ENCODE results near the gene MAGEA9B. TPM values are rescaled to one million over a fixed set of nuclear protein-coding genes. Genes with fewer than 3 reads are reported as not detected.
A peak's percentile ranks its signal among the peaks of the same experiment; 100 is the strongest.
"Not testable (repeated sequence)": the region's sequence is repeated elsewhere in the genome, so short reads cannot be mapped to it uniquely, and the experiment has no call there.

Gene MAGEA9B
- total and polyA plus RNA-seq, 4 donors: not detected

DNA sequence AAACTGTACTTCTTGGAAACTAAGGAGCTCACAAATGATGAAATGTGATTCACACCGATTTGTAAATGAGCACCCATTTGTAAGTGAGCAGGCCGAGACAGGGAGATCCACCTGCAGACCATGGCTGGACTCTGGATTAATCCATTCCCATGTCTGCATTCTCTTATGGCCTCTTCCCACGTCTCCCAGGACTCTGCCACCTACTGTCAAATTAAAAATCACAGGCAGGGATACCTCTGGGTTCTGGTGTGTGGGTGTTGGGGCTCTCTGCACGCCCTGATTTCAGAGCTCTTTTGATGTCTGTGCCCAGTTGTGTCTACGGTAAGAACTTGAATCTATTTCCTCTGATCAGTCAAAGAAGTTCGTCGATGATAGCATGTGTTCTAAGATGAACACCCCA lies 3.7 kb upstream of the MAGEA9B start:
- H3K27ac ChIP-seq (ENCODE audit: low read depth in 1 of 2, low read length in 2 of 2); H3K9me3 ChIP-seq (ENCODE audit: control insufficient read depth, low read length); ATAC-seq (ENCODE audit: low FRiP score); DNase-seq; H3K4me3 ChIP-seq (ENCODE audit: low read length in 2 of 2); H3K4me1 ChIP-seq (ENCODE audit: control insufficient read depth in 1 of 2, insufficient read depth in 2 of 2, low read length in 2 of 2); intact Hi-C loops (cut with DNase I); H3K36me3 ChIP-seq (ENCODE audit: control insufficient read depth in 1 of 2, insufficient read depth in 2 of 2, low read length in 1 of 2); H3K27me3 ChIP-seq (ENCODE audit: control insufficient read depth in 1 of 2, insufficient read depth in 2 of 2, low read length in 1 of 2): not testable (repeated sequence)
- WGBS, 2 donors: no CpG with 5 or more reads among the region's 7 CpGs

DNA sequence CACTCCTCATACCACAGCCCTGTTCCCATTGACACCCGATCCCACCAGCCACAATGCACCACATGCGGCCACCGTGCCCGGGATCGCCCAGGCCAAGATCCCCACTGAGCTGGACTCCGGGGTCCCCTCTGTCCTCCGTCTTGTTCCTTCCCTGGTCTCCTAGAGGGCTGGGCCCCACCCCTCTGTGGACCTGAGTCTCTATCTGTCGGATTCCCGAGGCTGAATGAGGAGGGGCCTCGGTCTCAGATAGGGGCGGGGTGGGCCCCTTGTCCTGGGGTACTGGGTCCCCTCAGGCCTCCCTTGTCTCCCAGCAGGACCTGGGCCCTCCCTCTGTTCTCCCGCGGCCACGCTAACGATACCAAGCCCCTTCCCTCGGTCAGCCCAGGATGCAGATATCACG lies 1.6 kb downstream of the MAGEA9B start:
- H3K27me3 ChIP-seq (ENCODE audit: control insufficient read depth in 1 of 2, insufficient read depth in 2 of 2, low read length in 1 of 2); intact Hi-C loops (cut with DNase I); H3K4me3 ChIP-seq (ENCODE audit: low read length in 2 of 2); H3K9me3 ChIP-seq (ENCODE audit: control insufficient read depth, low read length); ATAC-seq (ENCODE audit: low FRiP score); DNase-seq; H3K4me1 ChIP-seq (ENCODE audit: control insufficient read depth in 1 of 2, insufficient read depth in 2 of 2, low read length in 2 of 2); H3K27ac ChIP-seq (ENCODE audit: low read depth in 1 of 2, low read length in 2 of 2); H3K36me3 ChIP-seq (ENCODE audit: control insufficient read depth in 1 of 2, insufficient read depth in 2 of 2, low read length in 1 of 2): not testable (repeated sequence)
- WGBS, 2 donors: 84 to 97% methylated on average over 5 to 6 of the region's 17 CpGs

GRCh38 chrX:149573456-149573855 lies 13.8 kb downstream of the MAGEA9B start:
- H3K4me1 ChIP-seq (ENCODE audit: control insufficient read depth in 1 of 2, insufficient read depth in 2 of 2, low read length in 2 of 2); H3K27me3 ChIP-seq (ENCODE audit: control insufficient read depth in 1 of 2, insufficient read depth in 2 of 2, low read length in 1 of 2); ATAC-seq (ENCODE audit: low FRiP score); H3K9me3 ChIP-seq (ENCODE audit: control insufficient read depth, low read length); H3K36me3 ChIP-seq (ENCODE audit: control insufficient read depth in 1 of 2, insufficient read depth in 2 of 2, low read length in 1 of 2); H3K4me3 ChIP-seq (ENCODE audit: low read length in 2 of 2); intact Hi-C loops (cut with DNase I); H3K27ac ChIP-seq (ENCODE audit: low read depth in 1 of 2, low read length in 2 of 2); DNase-seq: not testable (repeated sequence)
- no CpG with 5 or more reads among the region's 1 CpG for WGBS, 2 donors

DNA sequence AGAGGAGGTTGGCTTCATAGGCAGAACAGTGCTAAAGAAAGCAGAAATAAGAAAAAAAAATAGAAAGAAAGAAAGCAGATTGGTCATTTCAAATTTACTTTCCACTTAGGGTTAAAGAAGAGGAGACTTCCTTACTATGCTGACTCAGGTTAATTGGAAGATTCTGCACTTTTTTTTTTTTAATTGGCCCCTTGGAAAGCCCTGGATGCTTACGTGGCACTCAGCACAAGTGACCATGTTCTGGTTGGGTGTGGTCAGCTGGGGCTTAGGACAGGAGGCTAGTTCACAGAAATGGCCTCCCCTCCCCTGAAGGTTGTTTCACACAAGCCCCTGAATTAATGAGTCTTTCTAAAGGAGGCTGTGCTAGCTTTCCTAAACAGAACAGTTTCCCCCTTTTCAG lies 14.5 kb downstream of the MAGEA9B start:
- Histone ChIP-seq H3K27ac (ENCODE audit: low read depth in 1 of 2, low read length in 2 of 2) (no peak overlapping the region), H3K36me3 (ENCODE audit: control insufficient read depth in 1 of 2, insufficient read depth in 2 of 2, low read length in 1 of 2) (no peaks in the 10 kb centered on the region), H3K27me3 (ENCODE audit: control insufficient read depth in 1 of 2, insufficient read depth in 2 of 2, low read length in 1 of 2) (no peaks in the 10 kb centered on the region), H3K4me1 (ENCODE audit: control insufficient read depth in 1 of 2, insufficient read depth in 2 of 2, low read length in 2 of 2) (no peaks in the 10 kb centered on the region), H3K9me3 (ENCODE audit: control insufficient read depth, low read length) (no peaks in the 10 kb centered on the region), H3K4me3 (ENCODE audit: low read length in 2 of 2) (no peak overlapping the region)
- ATAC-seq (ENCODE audit: low FRiP score): no peak
- intact Hi-C loops (cut with DNase I): no loop called here
- WGBS, 2 donors: 11 to 17% methylated on average over 1 of the region's 1 CpG
- DNase-seq: no peak

GRCh38 chrX:149571770-149572169 lies 15.5 kb downstream of the MAGEA9B start:
- 66 to 91% methylated on average over 7 of the region's 7 CpGs for WGBS, 2 donors
- no peak overlapping the region for H3K27ac ChIP-seq (ENCODE audit: low read depth in 1 of 2, low read length in 2 of 2)
- no peak for ATAC-seq (ENCODE audit: low FRiP score)

GRCh38 chrX:149570668-149571067 lies 16.6 kb downstream of the MAGEA9B start:
- Histone ChIP-seq H3K9me3 (ENCODE audit: control insufficient read depth, low read length) (no peaks in the 10 kb centered on the region), H3K4me1 (ENCODE audit: control insufficient read depth in 1 of 2, insufficient read depth in 2 of 2, low read length in 2 of 2) (no peaks in the 10 kb centered on the region), H3K27me3 (ENCODE audit: control insufficient read depth in 1 of 2, insufficient read depth in 2 of 2, low read length in 1 of 2) (no peaks in the 10 kb centered on the region), H3K27ac (ENCODE audit: low read depth in 1 of 2, low read length in 2 of 2) (no peak overlapping the region), H3K36me3 (ENCODE audit: control insufficient read depth in 1 of 2, insufficient read depth in 2 of 2, low read length in 1 of 2) (no peaks in the 10 kb centered on the region), H3K4me3 (ENCODE audit: low read length in 2 of 2) (no peak overlapping the region)
- intact Hi-C loops (cut with DNase I): no loop called here
- WGBS, 2 donors: 66 to 78% methylated on average over 6 of the region's 6 CpGs
- no peak for ATAC-seq (ENCODE audit: low FRiP score)
- DNase-seq: no peak

More at GRCh38 chrX:149571770-149572169, 15.5 kb downstream of the MAGEA9B start:
- Histone ChIP-seq H3K4me1 (ENCODE audit: control insufficient read depth in 1 of 2, insufficient read depth in 2 of 2, low read length in 2 of 2) (no peaks in the 10 kb centered on the region), H3K36me3 (ENCODE audit: control insufficient read depth in 1 of 2, insufficient read depth in 2 of 2, low read length in 1 of 2) (no peaks in the 10 kb centered on the region), H3K4me3 (ENCODE audit: low read length in 2 of 2) (no peak overlapping the region), H3K27me3 (ENCODE audit: control insufficient read depth in 1 of 2, insufficient read depth in 2 of 2, low read length in 1 of 2) (no peaks in the 10 kb centered on the region), H3K9me3 (ENCODE audit: control insufficient read depth, low read length) (no peaks in the 10 kb centered on the region)
- intact Hi-C loops (cut with DNase I): no loop called here
- no peak for DNase-seq

DNA sequence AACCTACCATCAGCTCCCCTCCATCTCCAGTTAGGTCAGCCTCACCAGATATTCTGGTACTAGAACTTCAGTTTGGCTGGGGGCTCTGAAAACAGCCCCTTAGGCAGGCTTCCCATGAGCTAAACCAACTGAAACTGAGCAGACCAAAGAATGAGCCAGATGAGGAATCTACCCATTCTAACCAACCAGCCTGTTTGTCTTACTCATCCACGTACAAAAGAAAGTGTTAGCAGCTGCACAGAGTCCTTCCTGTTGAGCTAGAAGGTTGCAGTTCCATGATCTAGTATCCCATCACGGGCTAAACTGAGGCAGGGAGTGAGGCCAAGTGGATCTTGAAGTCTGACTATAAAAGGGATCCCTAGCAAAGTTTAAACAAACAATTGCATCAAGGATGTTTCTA lies 17.5 kb downstream of the MAGEA9B start:
- ATAC-seq (ENCODE audit: low FRiP score) (no peak), DNase-seq (no peak)
- Histone ChIP-seq H3K27me3 (ENCODE audit: control insufficient read depth in 1 of 2, insufficient read depth in 2 of 2, low read length in 1 of 2) (no peaks in the 10 kb centered on the region), H3K36me3 (ENCODE audit: control insufficient read depth in 1 of 2, insufficient read depth in 2 of 2, low read length in 1 of 2) (no peaks in the 10 kb centered on the region), H3K4me1 (ENCODE audit: control insufficient read depth in 1 of 2, insufficient read depth in 2 of 2, low read length in 2 of 2) (no peaks in the 10 kb centered on the region), H3K27ac (ENCODE audit: low read depth in 1 of 2, low read length in 2 of 2) (no peak overlapping the region), H3K9me3 (ENCODE audit: control insufficient read depth, low read length) (no peaks in the 10 kb centered on the region), H3K4me3 (ENCODE audit: low read length in 2 of 2) (no peak overlapping the region)
- intact Hi-C loops (cut with DNase I): loop anchor here (10.0 kb wide), 2 partner anchors 55 to 65 kb away; partner anchors contain the start of gene TMEM185A (in 1 of the 2)
- 17 to 24% methylated on average over 2 of the region's 2 CpGs for WGBS, 2 donors

GRCh38 chrX:149568701-149569296 lies 18.5 kb downstream of the MAGEA9B start:
- no peaks in the 10 kb centered on the region for H3K4me1 ChIP-seq (ENCODE audit: control insufficient read depth in 1 of 2, insufficient read depth in 2 of 2, low read length in 2 of 2)
- ATAC-seq (ENCODE audit: low FRiP score) (no peak), DNase-seq (no peak)
- 28 to 32% methylated on average over 5 of the region's 5 CpGs for WGBS, 2 donors
- no peak overlapping the region for H3K4me3 ChIP-seq (ENCODE audit: low read length in 2 of 2)
- H3K27ac ChIP-seq (ENCODE audit: low read depth in 1 of 2, low read length in 2 of 2): no peak overlapping the region
- H3K36me3 ChIP-seq (ENCODE audit: control insufficient read depth in 1 of 2, insufficient read depth in 2 of 2, low read length in 1 of 2): no peaks in the 10 kb centered on the region
- H3K9me3 ChIP-seq (ENCODE audit: control insufficient read depth, low read length): no peaks in the 10 kb centered on the region
- intact Hi-C loops (cut with DNase I): loop anchor here (10.0 kb wide), 2 partner anchors 56 to 66 kb away; partner anchors contain the start of gene TMEM185A (in 1 of the 2)
- H3K27me3 ChIP-seq (ENCODE audit: control insufficient read depth in 1 of 2, insufficient read depth in 2 of 2, low read length in 1 of 2): no peaks in the 10 kb centered on the region

DNA sequence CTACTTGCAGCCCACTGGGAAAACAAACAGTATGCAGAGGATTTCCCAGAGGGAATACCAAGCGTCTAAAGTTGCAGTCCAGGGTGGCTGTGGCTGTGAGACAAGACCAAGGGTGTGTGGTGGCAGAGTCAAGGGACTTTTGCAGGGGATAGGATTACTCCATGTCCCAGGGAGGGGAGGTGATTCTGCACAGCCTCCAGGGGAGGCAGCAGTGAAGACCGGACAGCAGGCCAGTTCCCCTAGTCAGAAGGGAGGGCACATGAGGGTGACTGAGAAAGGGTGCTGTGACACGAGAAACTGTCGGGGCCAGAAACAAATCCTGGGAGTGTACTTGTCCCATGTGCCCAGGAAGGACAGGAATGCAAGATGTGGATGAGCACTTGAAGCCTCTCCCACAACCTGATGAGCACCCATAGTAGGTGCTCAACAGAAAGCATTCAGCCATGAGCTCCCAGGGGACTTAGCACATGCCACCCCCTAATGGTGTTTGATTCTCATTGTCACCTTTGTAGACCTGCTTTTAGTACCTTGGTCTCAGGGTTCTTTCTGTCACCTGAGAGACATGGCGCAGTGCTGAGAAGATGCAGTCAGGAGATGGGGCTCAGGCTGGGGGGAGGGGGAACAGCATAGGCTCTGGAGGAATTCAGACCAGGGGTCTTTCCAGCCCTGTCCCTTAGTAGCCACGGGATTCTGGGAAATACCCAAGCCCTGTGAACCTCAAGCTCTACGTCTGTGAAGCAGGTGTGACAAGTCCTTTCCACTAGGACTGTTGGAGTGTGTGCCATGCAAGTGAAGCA lies 19.4 kb downstream of the MAGEA9B start:
- Histone ChIP-seq H3K27me3 (ENCODE audit: control insufficient read depth in 1 of 2, insufficient read depth in 2 of 2, low read length in 1 of 2) (no peaks in the 10 kb centered on the region), H3K27ac (ENCODE audit: low read depth in 1 of 2, low read length in 2 of 2) (peak overlapping the region in 1 of 2 donors; percentile 28), H3K4me1 (ENCODE audit: control insufficient read depth in 1 of 2, insufficient read depth in 2 of 2, low read length in 2 of 2) (no peaks in the 10 kb centered on the region), H3K9me3 (ENCODE audit: control insufficient read depth, low read length) (no peaks in the 10 kb centered on the region), H3K4me3 (ENCODE audit: low read length in 2 of 2) (no peak overlapping the region), H3K36me3 (ENCODE audit: control insufficient read depth in 1 of 2, insufficient read depth in 2 of 2, low read length in 1 of 2) (no peaks in the 10 kb centered on the region)
- 57 to 72% methylated on average over 7 of the region's 7 CpGs for WGBS, 2 donors
- ATAC-seq (ENCODE audit: low FRiP score): no peak
- DNase-seq: no peak
- intact Hi-C loops (cut with DNase I): loop anchor here (10.0 kb wide), 2 partner anchors 57 to 67 kb away; partner anchors contain the start of gene TMEM185A (in 1 of the 2)
